LNCAP (cell line): Measurements from ENCODE around the gene GLTPD2.

Experiments
- CTCF ChIP-seq: fragments of 450-650 bp; IDR thresholded peaks from 2 replicates; pipeline ENCODE4 v1.5.1; 2017; ENCODE audit warnings: mild to moderate bottlenecking

GLTPD2 gene

GRCh38 chr17:4743216-4743615 is 45.5 kb upstream of the GLTPD2 start:
- TF ChIP-seq CTCF, result no peak

GRCh38 chr17:4743898-4744297 is 44.9 kb upstream of the GLTPD2 start:
- TF ChIP-seq CTCF, result no peak

- TF ChIP-seq CTCF, result no peak
Measured at GRCh38 chr17:4744999-4745969, 43.5 kb upstream of the GLTPD2 start.

GRCh38 chr17:4747847-4748246 is 40.9 kb upstream of the GLTPD2 start:
- no peak for TF ChIP-seq CTCF

- TF ChIP-seq CTCF, result no peak
Measured at GRCh38 chr17:4748686-4749085, 40.1 kb upstream of the GLTPD2 start.

GRCh38 chr17:4750606-4751005 is 38.2 kb upstream of the GLTPD2 start:
- TF ChIP-seq CTCF, result no peak

- TF ChIP-seq CTCF, result no peak
Measured at GRCh38 chr17:4751932-4752331, 36.8 kb upstream of the GLTPD2 start.
